SIG-M5 (cell line): ENCODE results near the gene TSPAN16.
A peak's percentile ranks its signal among the peaks of the same experiment; 100 is the strongest.
"Not testable (repeated sequence)": the region's sequence is repeated elsewhere in the genome, so short reads cannot be mapped to it uniquely, and the experiment has no call there.

Source experiments
- DNase-seq: peaks from one replicate; lab custom pipeline; 2025; lab: John Stamatoyannopoulos, UW

TSPAN16 gene

GRCh38 chr19:11346104-11346940, 50.4 kb downstream of the TSPAN16 start, which contains the start of the genes CCDC159 and TMEM205:
CCDC159 (plus strand) TSS chr19:11346519; CDS start chr19:11346607, 88 bp downstream.
TMEM205 (minus strand) TSS chr19:11346268; CDS start chr19:11345619, 649 bp downstream.
- DNase-seq, result peak; percentile 92

DNA sequence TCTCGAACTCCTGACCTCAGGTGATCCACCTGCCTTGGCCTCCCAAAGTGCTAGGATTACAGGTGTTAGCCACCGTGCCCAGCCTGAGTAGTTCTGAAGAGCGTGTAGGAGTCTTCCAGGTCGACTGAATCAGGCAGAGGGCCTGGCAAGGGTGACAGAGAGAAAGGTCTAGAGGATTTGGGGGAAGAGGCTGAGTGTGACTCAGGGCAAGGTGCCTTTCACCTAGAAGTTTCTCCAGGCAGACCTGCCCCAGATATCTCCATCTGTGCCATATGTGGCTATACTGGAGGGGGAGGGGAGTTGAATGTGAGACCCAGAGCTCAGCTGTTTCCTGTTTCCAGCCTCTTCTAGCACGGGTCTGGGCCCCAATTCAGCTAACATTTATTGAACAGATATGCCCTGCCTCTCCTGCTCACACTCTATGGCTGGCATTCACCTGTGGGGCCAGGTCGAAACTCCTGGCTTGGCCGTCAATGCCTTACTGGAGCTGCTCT, 51.6 kb downstream of the TSPAN16 start:
- DNase-seq, result no peak

DNA sequence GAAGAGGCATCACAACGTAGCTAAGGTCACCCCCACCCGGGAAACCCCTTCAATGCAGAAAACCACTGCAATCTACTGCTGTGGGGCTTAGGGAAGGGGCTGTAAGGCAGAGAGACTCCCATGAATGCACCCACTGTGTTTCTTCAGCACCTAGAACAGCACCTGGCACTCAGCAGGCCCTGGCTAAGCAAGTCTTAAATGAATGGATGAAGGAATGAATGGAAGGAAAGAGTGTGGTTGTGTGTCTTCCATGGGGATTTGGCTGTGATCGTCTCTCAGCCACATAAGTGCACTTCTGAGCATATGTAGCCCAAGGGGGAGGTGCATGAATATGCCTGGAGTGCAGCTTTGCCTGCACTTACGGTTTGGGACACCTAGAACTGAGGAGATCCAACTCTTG, 53.2 kb downstream of the TSPAN16 start:
- DNase-seq, result no peak

DNA sequence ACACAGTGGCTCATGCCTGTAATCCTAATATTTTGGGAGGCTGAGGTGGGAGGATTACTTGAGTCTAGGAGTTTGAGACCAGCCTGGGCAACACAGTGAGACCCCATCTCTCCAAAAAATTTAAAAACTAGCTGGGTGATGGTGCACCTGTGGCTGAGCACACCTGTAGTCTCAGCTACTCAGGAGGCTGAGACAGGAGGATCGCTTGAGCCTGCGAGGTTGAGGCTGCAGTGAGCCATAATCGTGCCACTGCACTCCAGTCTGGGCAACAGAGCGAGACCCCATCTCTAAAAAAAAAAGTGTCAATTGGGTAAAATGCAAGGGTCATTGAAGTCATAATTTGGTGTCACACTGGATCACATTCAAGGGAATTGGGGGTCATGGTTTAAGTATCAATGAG, 58.1 kb downstream of the TSPAN16 start:
- not testable (repeated sequence) for DNase-seq

DNA sequence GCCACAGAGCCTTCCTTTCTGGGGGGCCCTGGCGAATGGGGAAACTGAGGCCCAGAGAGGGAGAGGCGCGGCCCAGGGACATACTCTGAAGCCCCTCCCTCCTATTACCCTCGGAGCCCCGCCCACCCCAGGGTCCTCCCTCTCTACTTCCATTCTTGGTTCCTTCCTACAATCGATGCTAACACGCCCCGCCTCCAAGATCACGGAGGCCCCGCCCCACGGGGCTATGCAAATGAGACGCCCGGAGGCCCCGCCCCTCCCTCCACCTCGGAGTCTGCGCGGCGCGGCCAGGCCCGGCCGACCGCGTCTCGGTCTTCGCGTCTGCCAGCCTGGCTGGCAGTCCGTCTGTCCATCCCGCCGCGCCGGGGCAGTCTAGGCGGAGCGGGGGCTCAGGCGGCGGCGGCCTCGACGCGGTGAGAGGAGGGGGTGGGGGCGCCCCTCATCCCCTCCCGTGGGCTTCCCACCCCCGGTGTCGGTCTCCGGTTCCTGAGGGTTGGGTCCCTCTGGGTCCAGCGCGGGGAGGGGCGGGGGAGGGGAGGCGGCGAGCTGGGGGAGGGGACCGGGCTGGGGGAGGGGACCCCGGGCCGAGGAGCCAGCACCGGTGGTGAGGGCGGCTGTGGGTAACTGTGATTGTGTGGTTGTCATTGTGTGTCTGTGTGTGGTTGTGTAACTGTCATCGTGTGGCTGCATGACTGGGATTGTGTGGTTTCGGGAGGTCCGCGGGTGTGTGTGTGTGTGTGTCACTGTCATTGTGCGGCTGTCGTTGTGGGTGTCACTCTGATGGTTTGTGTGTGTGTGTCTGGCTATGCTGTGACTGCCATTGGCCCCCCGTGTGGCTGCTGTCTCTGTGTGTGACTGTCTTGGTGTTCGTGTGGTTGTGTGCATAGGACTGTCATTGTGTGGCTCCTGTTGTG, 59.5 kb downstream of the TSPAN16 start, which contains the start of gene PLPPR2:
PLPPR2 (plus strand) TSS at position 273 of the 914 bp plus-strand sequence. CDS start 2,242 bp downstream, outside the sequence.
- DNase-seq, result no peak

- DNase-seq, result no peak
Observed at GRCh38 chr19:11356074-11356397, 60.1 kb downstream of the TSPAN16 start.

- DNase-seq, result no peak
Observed at GRCh38 chr19:11356676-11357550, 61.0 kb downstream of the TSPAN16 start.

DNA sequence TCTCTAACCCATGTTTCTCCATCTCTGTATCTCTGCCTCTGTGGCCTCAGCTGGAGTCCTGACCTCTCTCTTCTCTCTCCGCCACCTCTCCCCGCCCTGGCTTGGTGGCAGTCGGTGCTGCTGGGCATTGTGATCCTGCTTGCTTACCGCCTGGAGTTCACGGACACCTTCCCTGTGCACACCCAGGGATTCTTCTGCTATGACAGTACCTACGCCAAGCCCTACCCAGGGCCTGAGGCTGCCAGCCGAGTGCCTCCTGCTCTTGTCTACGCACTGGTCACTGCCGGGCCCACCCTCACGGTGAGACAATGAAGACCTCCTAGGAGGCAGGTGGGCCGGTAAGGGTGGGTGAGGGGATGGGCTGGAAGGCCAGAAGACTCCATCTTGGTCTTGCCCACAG, 63.5 kb downstream of the TSPAN16 start:
- no peak for DNase-seq

- no peak for DNase-seq
Observed at GRCh38 chr19:11361037-11361770, 65.2 kb downstream of the TSPAN16 start.

- DNase-seq, result no peak
Observed at GRCh38 chr19:11361771-11362731, 66.1 kb downstream of the TSPAN16 start.

GRCh38 chr19:11363881-11364280, 67.9 kb downstream of the TSPAN16 start:
- DNase-seq, result no peak

GRCh38 chr19:11364296-11364904, 68.4 kb downstream of the TSPAN16 start:
- no peak for DNase-seq

- DNase-seq, result no peak
Observed at GRCh38 chr19:11364935-11365334, 69.0 kb downstream of the TSPAN16 start.
